ENCODE data around the gene LRRC27.

Gene LRRC27

GRCh38 chr10:132322586-132323048 lies 9.4 kb upstream of the LRRC27 start:
- H3K9me3 ChIP-seq (ENCODE audit: low read length): no peaks in the 10 kb centered on the region
- no peak overlapping the region for H2AFZ ChIP-seq (ENCODE audit: low read length)
- no peak overlapping the region for H3K4me2 ChIP-seq (ENCODE audit: low read length)
- H3K36me3 ChIP-seq (ENCODE audit: insufficient read depth, low read length): peaks cover 17% of the 10 kb centered on the region; the same call in 1 of the 2 replicates
- H3K79me2 ChIP-seq (ENCODE audit: insufficient read depth, low read length): no peaks in the 10 kb centered on the region
- H3K9me2 ChIP-seq (ENCODE audit: low read depth, low read length): no peaks in the 10 kb centered on the region
- TF ChIP-seq EZH2 (IDR thresholded peaks at IDR 0.05; ENCODE audit: borderline replicate concordance, low read length): no peak
- no peak for TF ChIP-seq CTCF (IDR thresholded peaks at IDR 0.05; ENCODE audit: low read length)
- H3K27ac ChIP-seq (ENCODE audit: low read depth, low read length, poor library complexity, severe bottlenecking): no peak overlapping the region
- no peak overlapping the region for H3K9ac ChIP-seq (ENCODE audit: low read length)
- H4K20me1 ChIP-seq (ENCODE audit: insufficient read depth, low read length): no peaks in the 10 kb centered on the region
- no peaks in the 10 kb centered on the region for H3F3A ChIP-seq (ENCODE audit: insufficient read depth, low read length)
- no peaks in the 10 kb centered on the region; the same call in 1 of the 2 replicates for H3K27me3 ChIP-seq (ENCODE audit: insufficient read depth, low read length)
- H3K4me3 ChIP-seq (ENCODE audit: low read depth, low read length, poor library complexity, severe bottlenecking): no peak overlapping the region
- H3K4me1 ChIP-seq (ENCODE audit: insufficient read depth, low read length, severe bottlenecking): no peaks in the 10 kb centered on the region

DNA sequence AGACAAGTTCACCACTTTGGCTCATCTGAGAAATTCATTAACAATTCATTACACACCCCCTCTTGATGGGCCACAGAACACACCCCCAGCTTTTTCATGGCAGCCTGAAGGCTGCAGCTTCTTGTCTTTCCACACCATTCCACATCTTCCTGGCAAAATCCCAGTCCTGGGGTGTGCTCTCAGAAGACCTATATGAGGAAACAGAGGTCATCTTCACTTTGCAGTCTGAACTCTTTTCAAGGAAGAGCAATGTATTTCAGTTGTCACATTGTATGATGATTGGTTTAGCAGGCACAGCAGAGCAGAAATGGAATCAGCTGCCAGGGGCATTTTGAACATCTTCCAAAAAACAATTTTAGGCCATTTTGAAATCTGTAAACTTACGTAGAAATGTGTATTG lies 7.8 kb upstream of the LRRC27 start:
- TF ChIP-seq EZH2 (IDR thresholded peaks at IDR 0.05; ENCODE audit: borderline replicate concordance, low read length) (no peak), CTCF (IDR thresholded peaks at IDR 0.05; ENCODE audit: low read length) (no peak)
- Histone ChIP-seq H3K9me3 (ENCODE audit: low read length) (no peaks in the 10 kb centered on the region), H3K27me3 (ENCODE audit: insufficient read depth, low read length) (no peaks in the 10 kb centered on the region; the same call in 1 of the 2 replicates), H3K9me2 (ENCODE audit: low read depth, low read length) (no peaks in the 10 kb centered on the region), H3K4me3 (ENCODE audit: low read depth, low read length, poor library complexity, severe bottlenecking) (no peak overlapping the region), H3K4me1 (ENCODE audit: insufficient read depth, low read length, severe bottlenecking) (peaks cover 6% of the 10 kb centered on the region), H3K27ac (ENCODE audit: low read depth, low read length, poor library complexity, severe bottlenecking) (no peak overlapping the region), H2AFZ (ENCODE audit: low read length) (no peak overlapping the region), H3K79me2 (ENCODE audit: insufficient read depth, low read length) (peaks cover 1% of the 10 kb centered on the region), H3K36me3 (ENCODE audit: insufficient read depth, low read length) (peaks cover 27% of the 10 kb centered on the region), H3K9ac (ENCODE audit: low read length) (no peak overlapping the region), H3K4me2 (ENCODE audit: low read length) (no peak overlapping the region), H3F3A (ENCODE audit: insufficient read depth, low read length) (no peaks in the 10 kb centered on the region), H4K20me1 (ENCODE audit: insufficient read depth, low read length) (no peaks in the 10 kb centered on the region)

DNA sequence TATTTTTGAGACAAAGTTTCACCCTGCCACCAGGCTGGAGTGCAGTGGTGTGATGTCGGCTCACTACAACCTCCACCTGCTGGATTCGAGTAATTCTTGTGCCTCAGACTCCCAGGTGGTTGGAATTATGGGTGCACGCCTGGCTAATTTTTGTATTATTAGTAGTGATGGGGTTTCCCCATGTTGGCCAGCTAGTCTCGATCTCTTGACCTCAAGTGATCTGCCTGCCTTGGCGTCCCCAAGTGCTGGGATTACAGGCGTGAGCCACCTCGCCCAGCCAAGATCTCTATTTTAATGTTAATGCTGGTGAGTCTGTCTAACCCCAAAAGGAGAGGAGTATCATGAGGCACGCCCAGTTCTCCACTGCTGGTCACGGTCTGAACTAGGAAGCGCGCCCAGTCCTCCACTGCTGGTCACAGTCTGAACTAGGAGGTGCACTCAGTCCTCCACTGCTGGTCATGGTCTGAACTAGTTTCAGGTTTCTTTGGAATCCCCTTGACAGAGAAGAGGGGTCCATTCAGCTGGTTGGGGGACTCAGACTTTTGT lies 5.6 kb upstream of the LRRC27 start:
- no peak overlapping the region for H2AFZ ChIP-seq (ENCODE audit: low read length)
- no peaks in the 10 kb centered on the region for H3F3A ChIP-seq (ENCODE audit: insufficient read depth, low read length)
- H4K20me1 ChIP-seq (ENCODE audit: insufficient read depth, low read length): no peaks in the 10 kb centered on the region
- H3K36me3 ChIP-seq (ENCODE audit: insufficient read depth, low read length): peaks cover 27% of the 10 kb centered on the region
- no peak overlapping the region for H3K27ac ChIP-seq (ENCODE audit: low read depth, low read length, poor library complexity, severe bottlenecking)
- H3K9me2 ChIP-seq (ENCODE audit: low read depth, low read length): no peaks in the 10 kb centered on the region
- H3K9ac ChIP-seq (ENCODE audit: low read length): no peak overlapping the region
- no peaks in the 10 kb centered on the region for H3K27me3 ChIP-seq (ENCODE audit: insufficient read depth, low read length)
- no peaks in the 10 kb centered on the region for H3K9me3 ChIP-seq (ENCODE audit: low read length)
- no peak overlapping the region for H3K4me3 ChIP-seq (ENCODE audit: low read depth, low read length, poor library complexity, severe bottlenecking)
- peaks cover 23% of the 10 kb centered on the region for H3K4me1 ChIP-seq (ENCODE audit: insufficient read depth, low read length, severe bottlenecking)
- TF ChIP-seq EZH2 (IDR thresholded peaks at IDR 0.05; ENCODE audit: borderline replicate concordance, low read length): no peak
- no peak for TF ChIP-seq CTCF (IDR thresholded peaks at IDR 0.05; ENCODE audit: low read length)
- no peak overlapping the region for H3K4me2 ChIP-seq (ENCODE audit: low read length)
- H3K79me2 ChIP-seq (ENCODE audit: insufficient read depth, low read length): peaks cover 23% of the 10 kb centered on the region

Data from OCI-LY1 (cell line).